Measurements from ENCODE around the gene FAM72A.
A peak's percentile ranks its signal among the peaks of the same experiment; 100 is the strongest.
"Not testable (repeated sequence)": the region's sequence is repeated elsewhere in the genome, so short reads cannot be mapped to it uniquely, and the experiment has no call there.

Gene FAM72A

DNA sequence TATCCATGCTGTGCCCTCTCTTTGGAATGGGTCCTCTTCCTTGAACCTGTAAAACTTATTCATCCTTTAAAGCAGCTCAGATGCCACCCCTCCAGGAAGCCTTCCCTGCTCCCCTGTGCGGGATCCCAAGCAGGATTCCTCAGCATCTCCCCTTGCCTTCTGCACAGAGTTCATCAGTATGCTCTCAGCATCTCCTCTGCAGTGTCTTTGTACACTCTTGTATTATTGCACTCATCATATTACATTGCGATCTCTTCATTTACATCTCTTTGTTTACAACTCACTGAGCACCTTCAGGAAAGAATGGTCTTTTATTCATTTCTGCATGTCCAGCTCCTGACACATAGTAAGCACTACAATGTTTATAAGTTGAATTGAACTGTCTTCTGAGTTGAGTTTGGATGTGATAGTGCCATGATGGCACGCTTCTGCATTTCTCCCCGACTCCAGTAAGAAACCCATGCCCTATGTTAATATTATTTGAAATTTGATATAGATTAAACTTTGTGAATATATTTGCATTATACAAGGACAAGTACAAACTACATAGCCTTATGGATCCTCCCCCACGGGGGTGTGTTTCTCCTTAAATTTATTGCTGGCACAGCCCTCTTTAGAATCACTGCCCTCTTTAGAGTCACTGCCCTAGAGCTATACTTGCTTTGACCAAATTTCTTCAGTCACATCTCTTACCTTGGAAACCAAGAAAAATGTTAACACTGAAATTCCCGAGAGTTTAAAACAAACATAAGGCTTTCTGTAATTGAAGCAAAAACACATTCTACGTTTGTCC is 13.2 kb upstream of the FAM72A start:
- DNase-seq (ENCODE audit: low spot score), result not testable (repeated sequence)

DNA sequence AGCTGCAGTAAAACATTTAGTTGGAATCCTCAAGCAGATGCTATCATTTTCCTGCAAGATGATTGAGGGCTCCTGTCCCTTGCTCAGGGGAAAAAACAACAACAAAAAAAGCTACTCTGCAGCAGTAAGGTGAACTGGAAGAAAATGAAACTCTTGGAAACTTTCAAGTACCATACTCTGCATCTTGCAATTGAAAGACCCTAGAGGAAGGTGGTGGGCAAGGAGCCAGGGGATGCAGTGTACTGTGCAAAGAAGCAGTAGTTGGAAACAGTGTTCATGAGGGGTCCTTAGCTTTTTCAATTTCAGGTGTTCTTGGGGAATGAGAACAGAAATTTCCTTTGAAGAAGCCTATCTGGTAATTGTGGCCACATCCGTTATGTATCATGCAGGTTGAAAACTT is 8.2 kb upstream of the FAM72A start:
- not testable (repeated sequence) for DNase-seq (ENCODE audit: low spot score)

DNA sequence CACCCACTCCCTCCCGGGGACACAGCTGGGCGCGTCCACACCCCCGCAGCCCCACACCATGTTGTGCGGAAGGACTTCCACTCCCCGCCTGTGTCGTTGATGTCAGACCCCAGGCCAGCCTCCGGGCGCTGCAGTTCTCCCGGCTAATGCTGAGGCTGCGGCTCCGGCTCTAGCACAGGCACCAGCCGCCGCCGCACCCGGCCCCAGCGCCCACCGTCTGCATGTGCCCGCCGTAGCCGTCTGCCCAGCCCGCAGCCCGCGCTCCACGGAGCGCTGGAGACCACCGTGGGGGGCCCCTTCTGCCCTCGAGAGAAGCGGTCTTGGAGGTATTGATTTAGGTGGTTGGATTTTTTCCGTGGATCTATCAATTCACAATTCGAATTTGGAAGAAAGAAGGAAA is 2.9 kb upstream of the FAM72A start:
- not testable (repeated sequence) for DNase-seq (ENCODE audit: low spot score)

DNA sequence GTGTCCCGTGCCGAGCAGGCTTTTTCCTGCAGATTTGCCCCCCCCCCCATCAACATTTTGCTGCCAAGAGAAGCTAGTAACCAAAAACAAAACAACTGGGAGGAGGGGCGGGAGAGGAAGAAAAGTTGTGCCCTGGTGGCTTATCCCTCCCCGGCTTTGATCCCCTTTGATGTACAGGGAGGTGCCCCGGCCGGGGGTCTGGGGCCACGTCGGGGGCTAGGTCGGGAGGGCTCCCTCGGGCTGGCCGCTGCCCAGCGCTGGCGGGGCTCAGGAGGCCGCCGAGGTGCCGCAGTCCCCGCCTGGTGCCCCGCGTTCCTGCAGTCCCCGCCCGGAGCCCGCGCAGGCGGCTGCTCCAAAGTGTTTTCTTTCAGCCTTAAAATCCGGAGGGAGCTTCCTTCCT is 2.2 kb upstream of the FAM72A start:
- not testable (repeated sequence) for DNase-seq (ENCODE audit: low spot score)

DNA sequence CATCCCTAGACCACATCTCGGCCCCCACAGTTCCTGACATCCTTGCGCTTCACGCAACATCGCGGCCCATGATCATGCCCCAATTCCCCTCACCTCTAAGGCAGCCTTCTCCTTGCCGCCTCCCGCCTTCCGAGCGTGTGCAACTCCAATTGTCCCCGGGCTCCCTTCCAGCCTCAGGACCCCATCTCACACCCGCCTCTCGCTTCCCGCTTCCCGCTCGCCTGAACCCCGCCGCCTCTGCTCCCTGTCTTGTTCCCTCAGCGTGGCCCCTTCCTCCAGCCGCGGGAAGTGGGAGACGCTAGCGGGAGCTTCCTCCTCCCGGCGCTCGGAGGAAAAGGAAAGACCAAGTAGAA is 1.5 kb upstream of the FAM72A start:
- not testable (repeated sequence) for DNase-seq (ENCODE audit: low spot score)

DNA sequence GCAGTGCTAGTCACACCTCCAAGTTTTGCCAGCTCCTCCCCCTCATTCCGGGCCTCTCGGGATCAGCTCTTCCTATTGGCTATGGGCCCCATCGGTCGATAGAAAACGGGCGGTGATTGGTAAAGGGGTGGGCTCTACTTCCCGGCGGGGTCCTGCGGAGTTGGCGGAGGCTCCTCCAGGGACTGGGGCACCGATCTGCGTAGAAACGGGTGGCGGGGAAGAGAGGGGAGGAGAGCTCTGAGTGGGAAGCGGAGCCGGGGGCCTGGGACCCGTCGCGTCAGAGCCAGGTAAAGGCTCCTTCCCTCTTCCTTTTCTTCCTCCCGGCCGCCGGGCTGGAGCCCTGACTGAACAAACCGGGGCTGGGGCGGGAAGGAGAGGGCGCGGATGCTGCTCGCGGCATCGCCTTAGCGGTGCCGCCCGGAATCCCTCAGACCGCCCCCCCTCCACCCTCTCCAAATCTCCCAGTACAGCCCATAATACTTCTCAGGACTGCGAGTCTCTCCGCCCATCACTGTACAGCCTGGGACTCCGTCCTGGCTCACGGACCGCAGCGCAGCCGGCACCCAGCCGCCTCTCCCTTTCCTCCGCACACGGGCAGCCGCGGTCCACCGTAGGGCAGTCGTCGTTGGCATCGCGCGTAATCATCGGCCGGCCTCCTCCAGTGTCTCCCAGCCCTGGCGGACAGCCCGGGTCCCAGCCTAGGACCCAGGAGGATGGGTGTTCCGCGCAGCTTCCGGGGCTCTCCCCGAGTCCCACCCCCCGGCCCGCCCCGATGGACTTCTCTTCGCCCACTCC is 922 bp upstream of the FAM72A start, which contains the start of gene SRGAP2:
SRGAP2 (plus strand) TSS at position 178 of the 795 bp plus-strand sequence. CDS start 2,430 bp downstream, outside the sequence.
- peak; percentile 19 for DNase-seq (ENCODE audit: low spot score)

DNA sequence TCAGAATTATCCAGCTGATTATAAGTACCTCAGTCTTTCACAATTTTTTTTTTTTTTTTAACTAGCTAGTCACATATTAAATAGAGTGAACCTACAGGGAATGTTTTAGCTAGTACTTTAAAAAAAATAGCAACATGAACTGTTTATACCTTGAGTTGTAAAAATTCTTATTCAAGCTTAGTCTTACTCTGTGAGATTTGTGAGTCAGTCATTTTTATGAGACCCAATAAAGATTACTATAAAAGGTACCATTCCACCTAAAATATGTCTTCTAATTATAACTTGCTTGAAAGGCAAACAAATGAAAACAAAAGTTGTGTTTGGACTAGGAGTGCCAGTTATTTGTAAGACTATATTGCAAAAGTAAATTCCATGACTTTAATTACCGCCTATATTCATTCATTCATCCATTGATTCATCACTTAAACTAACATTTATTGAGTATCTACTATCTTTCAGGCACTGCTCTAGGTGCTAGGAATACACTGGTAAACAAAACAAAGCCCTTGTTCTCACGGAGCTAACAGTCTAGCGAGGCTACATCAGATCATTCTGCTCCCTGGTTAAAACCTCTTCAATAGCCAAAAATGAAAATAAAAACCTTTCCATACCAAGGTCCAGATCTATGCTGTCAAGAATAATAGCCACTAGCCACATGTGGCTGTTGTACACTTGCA is 5.8 kb downstream of the FAM72A start:
- DNase-seq (ENCODE audit: low spot score), result not testable (repeated sequence)

DNA sequence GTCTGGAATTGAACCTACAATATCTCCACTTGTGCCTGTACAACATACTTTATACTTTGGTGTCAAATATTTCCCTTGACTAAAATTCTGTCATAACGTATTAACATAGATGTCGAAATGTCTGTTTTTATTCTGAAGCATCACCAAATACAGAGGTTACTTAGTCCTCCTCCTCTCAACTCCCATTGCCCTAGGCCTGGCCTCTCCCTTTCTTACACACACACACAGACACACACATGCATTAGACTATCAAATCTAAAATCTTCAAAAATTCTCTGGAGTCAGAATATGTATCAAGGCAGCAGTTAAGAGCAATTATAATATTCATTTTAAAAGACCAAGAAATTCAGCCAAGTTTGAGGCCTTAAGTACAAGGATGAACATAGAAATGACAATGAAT is 7.5 kb downstream of the FAM72A start:
- DNase-seq (ENCODE audit: low spot score), result not testable (repeated sequence)

DNA sequence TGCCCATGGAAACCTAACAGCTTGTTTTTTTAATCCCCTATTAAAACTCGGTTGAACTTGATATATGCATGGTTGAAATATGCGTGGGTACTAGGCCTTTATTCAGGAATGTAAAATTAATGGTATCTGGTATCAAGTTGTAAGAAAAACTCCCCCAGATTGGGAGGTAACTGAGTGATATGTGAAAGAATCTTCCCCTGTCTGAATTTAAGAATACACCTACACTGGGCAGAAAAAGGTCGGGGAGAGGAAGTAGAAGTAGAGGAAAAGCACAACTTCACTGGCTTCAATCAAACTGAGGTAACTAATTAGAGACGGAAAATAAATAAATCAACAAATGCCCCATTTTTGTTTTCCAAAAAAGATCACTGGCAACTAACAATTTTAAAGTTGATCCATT is 15.8 kb downstream of the FAM72A start:
- DNase-seq (ENCODE audit: low spot score), result not testable (repeated sequence)

DNA sequence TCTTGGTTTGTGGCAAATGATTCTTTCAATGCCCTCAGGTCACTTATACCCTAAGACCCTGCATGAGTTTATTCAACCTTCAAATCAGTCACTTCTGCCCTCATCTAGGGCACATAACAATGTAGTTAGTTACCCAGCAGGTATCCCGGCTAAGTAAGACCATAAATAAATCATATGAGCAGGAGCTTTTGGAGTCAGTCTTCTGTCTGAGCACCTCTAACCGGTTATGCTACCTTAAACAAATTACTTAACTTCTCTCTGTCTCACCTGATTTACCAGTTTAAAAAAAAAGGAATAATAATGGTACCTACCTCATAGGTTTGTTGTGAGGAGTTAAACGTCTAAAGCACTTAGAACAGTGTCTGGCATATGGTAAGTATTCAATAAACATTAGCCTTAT is 16.9 kb downstream of the FAM72A start:
- not testable (repeated sequence) for DNase-seq (ENCODE audit: low spot score)

DNA sequence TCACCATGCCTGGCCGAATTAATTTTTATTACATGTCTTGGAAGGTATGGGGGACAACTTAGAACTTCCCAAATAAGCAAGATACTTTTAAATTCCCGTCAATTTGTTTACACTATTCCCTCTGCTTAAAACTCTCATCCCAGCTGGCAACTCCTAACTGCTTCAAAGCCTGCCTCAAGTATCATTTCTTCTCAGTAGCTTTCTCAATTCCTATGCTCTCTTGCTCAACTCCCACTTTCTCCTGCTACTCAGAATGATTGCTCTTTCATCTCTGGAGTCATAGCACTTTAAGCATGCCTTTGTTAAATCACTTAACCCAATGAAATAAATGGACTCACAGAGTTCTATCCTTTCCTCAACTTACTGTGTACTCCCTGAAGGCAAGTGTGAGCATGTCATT is 18.9 kb downstream of the FAM72A start:
- not testable (repeated sequence) for DNase-seq (ENCODE audit: low spot score)

DNA sequence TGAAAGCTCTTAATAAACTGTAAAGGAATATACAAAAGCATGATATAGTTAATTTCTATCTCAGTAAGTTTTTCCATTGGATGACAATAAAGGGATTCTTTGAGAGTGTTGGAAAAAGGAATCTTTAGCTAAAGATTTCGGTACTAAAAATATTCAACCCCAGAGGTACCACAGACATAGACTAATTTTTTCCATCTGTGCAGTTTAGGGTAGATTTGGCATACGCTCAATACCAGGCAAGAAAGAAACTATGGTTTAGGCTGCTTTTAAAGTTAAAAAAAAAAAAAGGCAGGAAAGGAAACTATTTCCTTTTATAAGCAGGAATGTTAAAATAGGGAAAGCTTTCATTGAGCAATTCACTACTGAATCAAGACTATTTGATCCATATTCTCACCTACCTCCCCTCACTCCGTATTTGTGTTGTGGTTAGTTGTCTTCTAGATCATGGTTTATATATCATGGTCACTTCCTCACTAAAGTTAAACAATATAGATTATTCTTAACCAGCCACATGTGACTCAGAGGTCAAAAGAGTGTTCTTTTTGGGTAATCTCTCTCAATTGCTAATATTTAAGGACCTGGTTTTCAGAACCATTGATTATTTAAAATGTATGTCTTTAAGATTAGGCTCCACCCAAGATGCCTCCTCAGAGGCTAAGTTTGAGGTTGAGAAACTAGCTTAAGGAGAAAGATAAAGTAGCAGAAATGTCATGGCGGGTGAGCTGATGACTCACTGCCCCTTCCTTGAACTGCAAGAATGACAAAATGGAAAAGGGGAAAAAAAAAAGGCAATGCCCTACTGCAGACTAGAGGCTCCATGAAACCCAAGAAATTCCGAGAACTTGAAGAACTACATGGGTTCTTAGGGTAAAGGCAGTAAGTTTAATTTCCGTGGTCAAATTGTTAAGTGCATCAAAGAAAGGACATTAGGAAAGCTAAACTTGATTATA is 20.0 kb downstream of the FAM72A start:
- not testable (repeated sequence) for DNase-seq (ENCODE audit: low spot score)

DNA sequence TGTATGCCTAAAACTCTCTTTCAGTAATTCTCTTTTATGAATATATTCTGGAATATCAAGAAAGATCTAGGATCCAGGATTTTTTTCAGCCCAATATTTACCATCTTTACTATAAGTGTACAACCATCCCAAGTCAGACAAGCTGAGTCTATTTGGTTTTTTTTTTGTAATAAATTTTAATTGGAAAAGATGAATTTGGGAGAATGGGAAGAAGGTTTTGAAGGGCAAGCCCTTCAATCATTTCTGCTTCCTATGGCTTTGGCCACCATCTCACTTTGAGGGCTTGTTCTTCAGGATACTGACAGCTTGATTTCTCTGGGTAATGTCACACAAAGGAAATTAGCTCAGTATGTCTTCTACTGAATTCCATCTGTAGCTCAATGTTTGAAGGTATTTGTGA is 23.0 kb downstream of the FAM72A start:
- DNase-seq (ENCODE audit: low spot score), result not testable (repeated sequence)

DNA sequence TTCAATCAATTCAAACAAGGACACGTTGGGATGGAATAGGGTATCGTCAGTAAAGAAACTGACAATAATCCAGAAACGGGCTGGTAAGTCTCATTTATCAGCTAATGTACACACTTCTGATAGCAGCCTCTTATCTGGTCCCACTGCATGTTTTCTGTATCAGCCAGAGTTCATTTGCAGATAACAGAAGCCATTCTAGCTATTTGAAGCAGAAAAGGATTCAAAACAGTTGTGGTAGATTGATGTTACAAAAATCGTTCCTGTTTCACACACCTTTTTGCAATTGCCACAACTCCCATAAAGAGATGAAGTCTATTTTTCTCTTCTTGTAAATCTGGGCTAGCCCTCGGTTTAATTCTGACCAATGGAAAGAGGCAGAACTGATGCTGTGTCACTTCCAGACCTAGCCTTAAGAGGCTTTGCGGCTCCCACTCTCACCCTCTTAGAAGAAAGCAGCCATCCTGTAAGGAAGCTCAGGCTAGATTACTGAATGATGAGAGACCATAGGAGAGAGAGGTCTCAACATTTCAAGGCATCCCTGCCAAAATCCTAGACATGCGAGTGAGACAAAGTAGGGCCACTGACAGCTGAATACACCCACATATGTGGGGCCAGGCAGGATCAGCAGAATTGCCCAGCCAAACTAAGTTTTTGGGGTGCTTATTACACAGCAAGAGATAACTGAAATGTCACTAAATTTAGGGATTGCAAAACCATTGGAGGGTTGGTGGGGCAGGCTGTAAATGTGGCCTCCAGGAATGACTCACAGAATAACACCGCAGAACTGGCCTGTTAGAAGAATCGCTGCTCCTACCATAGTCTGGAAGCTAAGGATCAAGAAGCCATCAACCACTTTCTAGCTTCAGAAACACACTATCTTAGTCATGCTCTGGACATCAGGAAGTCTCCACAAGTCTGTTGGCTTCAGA is 24.3 kb downstream of the FAM72A start:
- not testable (repeated sequence) for DNase-seq (ENCODE audit: low spot score)

DNA sequence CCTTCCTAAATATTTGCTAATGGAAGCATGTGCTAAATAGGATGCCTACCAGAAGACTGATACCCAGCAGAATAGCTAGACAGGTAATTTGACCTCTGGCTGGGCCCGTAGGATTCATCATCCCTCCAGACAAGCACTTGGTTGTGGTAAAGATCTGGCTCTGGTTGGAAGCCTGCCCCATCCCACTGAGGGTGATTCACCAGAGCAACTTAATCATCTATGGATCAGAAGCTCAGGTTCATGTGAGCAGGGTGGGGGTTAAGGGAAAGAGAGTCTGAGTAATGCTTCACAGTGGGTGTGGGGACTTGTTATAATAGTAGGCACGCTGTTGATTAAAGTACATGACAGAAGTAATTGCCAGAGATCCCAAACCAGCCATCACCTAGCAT is 26.5 kb downstream of the FAM72A start:
- DNase-seq (ENCODE audit: low spot score), result not testable (repeated sequence)

DNA sequence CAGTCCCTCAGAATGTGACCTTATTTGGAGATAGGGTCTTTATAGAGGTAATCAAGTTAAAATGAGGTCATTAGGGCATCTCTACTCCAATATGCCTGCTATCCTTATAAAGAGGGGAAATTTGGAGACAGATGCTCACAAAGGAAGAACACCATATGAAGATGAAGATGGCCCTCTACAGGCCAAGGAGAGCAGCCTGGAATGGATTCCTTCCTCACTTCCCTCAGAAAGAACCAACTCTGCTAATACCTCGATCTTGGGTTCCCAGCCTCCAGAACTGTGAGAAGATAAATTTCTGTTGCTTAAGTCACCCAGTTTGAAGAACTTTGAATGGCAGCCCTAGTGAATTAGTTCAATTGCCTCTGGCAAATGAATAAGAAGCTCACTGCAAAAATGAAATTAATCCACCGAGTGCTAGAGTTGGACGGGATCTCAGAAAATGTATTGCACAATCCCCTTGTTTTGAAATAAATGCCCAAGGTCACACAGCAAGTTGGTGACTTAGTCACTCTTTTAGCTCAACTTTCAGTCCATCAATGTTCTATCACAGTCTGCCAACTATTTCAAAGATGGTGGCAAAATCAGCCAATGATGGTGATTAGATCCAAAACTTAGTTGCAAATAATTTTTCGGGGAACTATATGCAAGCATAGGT is 27.1 kb downstream of the FAM72A start:
- DNase-seq (ENCODE audit: low spot score), result not testable (repeated sequence)

DNA sequence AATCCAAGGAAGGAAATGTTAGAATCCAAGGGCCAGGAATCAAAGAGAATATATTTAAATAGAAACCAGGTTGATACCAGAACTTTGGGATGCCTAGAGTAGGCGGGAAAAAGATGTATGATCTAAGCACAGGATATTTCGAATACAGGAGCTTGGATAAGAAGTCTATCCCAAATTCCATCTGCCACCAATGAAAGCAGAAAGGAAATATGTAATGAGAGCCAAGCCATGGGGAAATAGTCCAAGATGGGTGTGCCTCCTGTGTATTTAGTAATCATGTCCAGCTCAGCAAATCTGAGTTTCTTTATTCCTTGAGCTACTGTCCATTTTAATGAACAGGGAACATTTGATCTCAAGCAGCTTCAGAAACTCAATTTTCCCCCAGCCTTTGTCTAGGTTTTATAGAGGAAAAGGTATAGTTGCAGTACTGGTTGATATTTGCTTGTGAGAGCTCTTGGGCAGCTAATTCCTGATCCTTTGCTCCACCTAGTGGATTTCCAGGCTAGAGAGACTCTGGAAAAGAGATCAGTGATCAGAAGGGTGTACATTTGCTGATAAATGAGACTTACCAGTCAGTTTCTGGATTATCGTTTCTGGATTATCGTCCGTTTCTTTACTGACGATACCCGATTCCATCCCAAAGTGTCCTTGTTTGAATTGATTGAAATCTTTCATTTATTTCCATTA is 28.3 kb downstream of the FAM72A start:
- not testable (repeated sequence) for DNase-seq (ENCODE audit: low spot score)

DNA sequence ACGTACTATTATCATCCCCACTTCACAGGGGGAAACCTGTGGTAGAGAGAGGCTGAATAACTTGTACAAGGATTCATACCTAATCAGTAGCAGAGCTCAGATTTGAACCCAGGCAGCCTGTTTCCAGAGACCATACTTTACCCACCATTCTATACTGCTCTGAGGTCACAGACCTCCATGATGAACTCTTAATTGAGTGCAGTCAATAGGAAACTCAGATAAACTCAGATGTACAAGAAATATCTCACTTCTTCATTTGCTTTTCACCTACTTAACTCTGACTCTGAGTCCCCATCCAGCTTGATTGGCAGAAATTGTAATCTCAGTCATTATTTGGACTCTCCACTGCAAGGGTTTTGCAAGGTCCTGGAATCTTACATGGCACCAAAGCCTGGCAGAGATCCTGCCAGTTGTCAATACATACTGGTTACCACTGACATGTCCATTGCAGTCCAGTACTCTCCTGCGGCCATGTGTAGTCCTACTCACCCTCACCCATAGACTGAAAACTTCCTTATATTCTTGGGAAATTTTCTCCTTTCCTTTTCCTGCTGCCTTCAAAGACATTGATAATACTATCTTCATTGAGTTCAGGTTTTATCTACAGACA is 29.4 kb downstream of the FAM72A start:
- not testable (repeated sequence) for DNase-seq (ENCODE audit: low spot score)

DNA sequence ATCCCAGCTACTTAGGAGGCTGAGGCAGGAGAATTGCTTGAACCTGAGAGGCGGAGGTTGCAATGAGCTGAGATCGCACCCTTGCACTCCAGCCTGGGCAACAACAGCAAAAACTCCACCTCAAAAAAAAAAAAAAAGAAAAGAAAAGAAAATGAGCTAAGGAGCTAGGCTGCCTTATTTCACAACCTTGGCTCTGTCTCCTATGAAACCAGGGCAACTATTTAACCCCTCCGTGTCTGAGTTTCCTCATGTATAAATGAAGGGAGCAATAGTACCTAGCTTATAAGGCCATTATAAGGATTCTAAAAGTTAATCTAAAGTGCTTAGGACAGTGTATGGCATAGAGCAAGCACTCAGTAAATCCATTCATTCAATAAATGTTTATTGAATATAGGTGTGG is 32.8 kb downstream of the FAM72A start:
- not testable (repeated sequence) for DNase-seq (ENCODE audit: low spot score)
